Osteocyte (in vitro differentiated cells): ENCODE measurements around the gene KRT16. TPM values are rescaled to one million over a fixed set of nuclear protein-coding genes. Genes with fewer than 3 reads are reported as not detected.

Experiments
- DNase-seq: peaks from one replicate; pipeline ENCODE4 v3.0.0; 2021; ENCODE audit warnings: mixed read lengths; ENCODE audit not compliant: unreplicated experiment; ENCODE audit errors: extremely low spot score
- H3K27ac Mint-ChIP-seq: one replicate; pipeline ENCODE4 v1.8.0; 2021; ENCODE audit warnings: mild to moderate bottlenecking, mixed read lengths; ENCODE audit not compliant: unreplicated experiment
- H3K27me3 Mint-ChIP-seq: one replicate; pipeline ENCODE4 v1.8.0; 2021; ENCODE audit warnings: mixed read lengths; ENCODE audit not compliant: unreplicated experiment
- H3K36me3 Mint-ChIP-seq: one replicate; pipeline ENCODE4 v1.8.0; 2021; ENCODE audit warnings: mixed read lengths; ENCODE audit not compliant: unreplicated experiment
- H3K4me1 Mint-ChIP-seq: one replicate; pipeline ENCODE4 v1.8.0; 2021; ENCODE audit warnings: mixed read lengths; ENCODE audit not compliant: unreplicated experiment
- H3K4me3 Mint-ChIP-seq: one replicate; pipeline ENCODE4 v1.8.0; 2021; ENCODE audit warnings: mild to moderate bottlenecking, moderate library complexity, mixed read lengths; ENCODE audit not compliant: unreplicated experiment
- H3K9me3 Mint-ChIP-seq: one replicate; pipeline ENCODE4 v1.8.0; 2021; ENCODE audit warnings: mixed read lengths; ENCODE audit not compliant: unreplicated experiment
- total RNA-seq: library from RNA; stranded (reverse); gene quantifications from 2 replicates; pipeline ENCODE4 v1.2.1, GENCODE V29; 2021
- TF ChIP-seq, protein P1 (sequence below): fragments of 200-600 bp; sonication (generic); IDR thresholded peaks from 2 replicates; pipeline ENCODE4 v1.5.0; 2021; ENCODE audit warnings: antibody characterized with exemption, mild to moderate bottlenecking, moderate library complexity

Gene KRT16
- total RNA-seq, 1 donor from 2014 or later = 1.4 TPM

DNA sequence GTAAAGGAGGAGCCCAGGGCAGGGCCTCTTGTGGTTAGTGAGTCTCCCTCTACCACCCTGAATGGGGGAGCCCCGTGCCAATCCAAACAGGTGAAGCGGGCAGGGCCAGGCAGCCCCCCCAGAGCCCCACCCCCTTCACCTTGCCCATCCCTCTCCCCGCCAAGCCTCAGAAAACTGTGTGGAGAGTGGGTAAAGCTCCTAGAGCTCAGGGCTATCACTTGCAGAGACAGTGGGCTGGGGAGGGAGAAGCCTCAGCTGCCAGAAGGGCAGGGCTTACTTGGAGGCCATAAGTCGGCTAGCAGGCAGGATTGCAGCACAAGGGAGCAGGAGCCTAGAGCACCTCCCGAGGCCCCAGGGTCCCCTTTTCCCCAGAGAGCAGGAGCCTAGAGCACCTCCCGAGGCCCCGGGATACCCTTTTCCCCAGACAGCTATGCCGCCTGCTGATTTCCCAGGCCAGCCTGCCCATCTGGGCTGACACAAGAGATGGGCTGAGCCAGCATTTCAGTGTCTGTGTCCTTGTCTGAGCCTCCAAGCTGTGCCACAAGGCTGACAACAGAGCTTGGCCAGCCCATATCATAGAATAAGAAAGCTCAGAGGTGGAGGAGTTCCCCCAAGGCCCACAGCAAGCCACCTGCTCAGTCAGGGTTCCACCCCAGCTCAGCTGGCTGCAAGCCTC, 19.1 kb downstream of the KRT16 start:
- Mint-ChIP-seq H3K27ac (no peak overlapping the region), H3K4me1 (peaks cover 1% of the 10 kb centered on the region), H3K4me3 (no peak overlapping the region), H3K9me3 (no peaks in the 10 kb centered on the region), H3K27me3 (peaks cover 25% of the 10 kb centered on the region), H3K36me3 (no peaks in the 10 kb centered on the region)
- no peak for DNase-seq
- TF ChIP-seq, protein P1, sequence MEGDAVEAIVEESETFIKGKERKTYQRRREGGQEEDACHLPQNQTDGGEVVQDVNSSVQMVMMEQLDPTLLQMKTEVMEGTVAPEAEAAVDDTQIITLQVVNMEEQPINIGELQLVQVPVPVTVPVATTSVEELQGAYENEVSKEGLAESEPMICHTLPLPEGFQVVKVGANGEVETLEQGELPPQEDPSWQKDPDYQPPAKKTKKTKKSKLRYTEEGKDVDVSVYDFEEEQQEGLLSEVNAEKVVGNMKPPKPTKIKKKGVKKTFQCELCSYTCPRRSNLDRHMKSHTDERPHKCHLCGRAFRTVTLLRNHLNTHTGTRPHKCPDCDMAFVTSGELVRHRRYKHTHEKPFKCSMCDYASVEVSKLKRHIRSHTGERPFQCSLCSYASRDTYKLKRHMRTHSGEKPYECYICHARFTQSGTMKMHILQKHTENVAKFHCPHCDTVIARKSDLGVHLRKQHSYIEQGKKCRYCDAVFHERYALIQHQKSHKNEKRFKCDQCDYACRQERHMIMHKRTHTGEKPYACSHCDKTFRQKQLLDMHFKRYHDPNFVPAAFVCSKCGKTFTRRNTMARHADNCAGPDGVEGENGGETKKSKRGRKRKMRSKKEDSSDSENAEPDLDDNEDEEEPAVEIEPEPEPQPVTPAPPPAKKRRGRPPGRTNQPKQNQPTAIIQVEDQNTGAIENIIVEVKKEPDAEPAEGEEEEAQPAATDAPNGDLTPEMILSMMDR = no peak

DNA sequence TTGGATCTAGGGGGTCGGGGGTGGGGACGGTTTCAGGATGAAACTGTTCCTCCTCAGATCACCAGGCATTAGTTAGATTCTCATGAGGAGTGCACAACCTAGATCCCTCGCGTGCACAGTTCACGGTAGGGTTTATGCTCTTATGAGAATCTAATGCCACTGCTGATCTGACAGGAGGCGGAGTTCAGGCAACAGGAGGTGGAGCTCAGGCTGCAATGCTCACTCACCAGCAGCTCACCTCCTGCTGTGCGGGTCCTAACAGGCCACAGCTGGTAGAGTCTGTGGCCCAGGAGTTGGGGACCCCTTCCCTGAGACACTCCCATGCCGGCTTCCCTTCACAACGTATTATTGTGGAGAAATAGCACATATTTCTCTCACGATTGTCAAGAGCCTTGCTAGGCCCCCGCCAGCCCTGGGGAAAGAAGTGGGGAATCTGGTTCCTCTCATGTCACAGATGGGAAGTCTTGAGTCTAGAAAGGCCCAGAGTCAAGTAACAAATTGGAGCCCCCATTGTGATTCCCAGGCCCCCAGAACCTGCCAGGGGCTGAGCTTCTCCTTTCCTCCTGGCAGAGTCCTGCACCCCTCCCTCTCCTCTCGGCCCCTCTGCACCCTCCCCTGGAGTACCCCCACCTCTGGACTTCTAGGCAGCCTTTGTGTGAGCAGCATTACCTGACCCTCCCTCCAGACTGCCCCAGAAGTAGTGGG, 19.8 kb downstream of the KRT16 start:
- no peaks in the 10 kb centered on the region for H3K36me3 Mint-ChIP-seq
- H3K4me1 Mint-ChIP-seq = peaks cover 1% of the 10 kb centered on the region
- no peak overlapping the region for H3K4me3 Mint-ChIP-seq
- H3K27ac Mint-ChIP-seq = no peak overlapping the region
- DNase-seq = no peak
- TF ChIP-seq, protein P1 = no peak
- no peaks in the 10 kb centered on the region for H3K9me3 Mint-ChIP-seq
- H3K27me3 Mint-ChIP-seq = peaks cover 25% of the 10 kb centered on the region

DNA sequence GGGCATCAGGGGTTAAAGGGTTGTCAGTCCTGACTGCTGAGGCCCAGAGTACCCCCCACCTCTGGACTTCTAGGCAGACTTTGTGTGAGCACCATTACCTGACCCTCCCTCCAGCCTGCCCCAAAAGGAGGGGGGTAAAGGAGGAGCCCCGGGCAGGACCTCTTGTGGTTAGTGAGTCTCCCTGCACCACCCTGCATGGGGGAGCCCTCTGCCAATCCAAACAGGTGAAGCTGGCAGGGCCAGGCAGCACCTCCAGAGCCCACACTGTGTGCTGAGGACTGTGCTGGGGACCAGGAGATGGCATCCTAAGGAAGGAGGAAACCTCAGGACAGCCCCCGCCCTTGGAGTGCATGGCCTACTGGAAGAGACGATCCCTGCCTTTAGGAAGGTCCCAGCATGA, 23.3 kb downstream of the KRT16 start:
- H3K9me3 Mint-ChIP-seq = no peaks in the 10 kb centered on the region
- no peak overlapping the region for H3K27ac Mint-ChIP-seq
- DNase-seq = no peak
- TF ChIP-seq, protein P1 = no peak
- H3K36me3 Mint-ChIP-seq = no peaks in the 10 kb centered on the region
- H3K4me1 Mint-ChIP-seq = peaks cover 1% of the 10 kb centered on the region
- peaks cover 12% of the 10 kb centered on the region for H3K27me3 Mint-ChIP-seq
- no peak overlapping the region for H3K4me3 Mint-ChIP-seq

DNA sequence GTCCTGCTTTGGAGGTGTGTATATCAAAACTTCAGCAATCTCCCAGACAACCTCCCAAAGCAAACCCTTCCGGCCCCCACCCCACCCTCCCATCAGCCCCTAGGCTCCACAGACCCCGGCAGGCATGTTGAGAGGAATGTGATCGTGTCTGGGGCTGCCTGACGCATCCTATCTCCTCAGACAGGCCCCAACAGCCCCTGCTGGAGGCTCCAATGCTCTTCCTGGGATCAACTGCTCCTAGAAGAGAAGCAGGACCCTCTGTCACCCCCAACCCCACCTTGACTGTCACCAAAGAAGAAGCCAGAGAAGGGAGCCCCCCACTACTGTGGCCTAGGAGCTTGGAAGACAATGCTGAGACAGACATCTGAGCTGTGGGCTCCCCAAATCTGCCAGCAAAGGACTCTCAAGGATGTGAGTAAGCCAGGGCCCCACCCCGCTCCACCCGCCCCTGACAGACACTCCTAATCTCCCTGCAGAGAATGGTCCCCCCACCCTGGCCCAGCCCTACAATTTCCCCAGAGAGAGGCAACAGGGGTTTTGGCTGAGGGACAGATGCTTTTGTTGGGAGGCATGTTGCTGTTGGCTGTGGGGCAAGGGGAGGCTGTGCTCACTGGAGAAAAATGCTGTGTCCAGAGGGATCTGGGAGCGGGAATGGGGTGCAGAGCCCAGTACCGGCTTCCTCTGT, 24.3 kb downstream of the KRT16 start:
- TF ChIP-seq, protein P1 = no peak
- Mint-ChIP-seq H3K27ac (no peak overlapping the region), H3K9me3 (no peaks in the 10 kb centered on the region), H3K4me1 (peaks cover 1% of the 10 kb centered on the region), H3K27me3 (peaks cover 5% of the 10 kb centered on the region), H3K36me3 (no peaks in the 10 kb centered on the region), H3K4me3 (no peak overlapping the region)
- DNase-seq = no peak
